ENCODE results near the gene GRAP2. TPM values are rescaled to one million over a fixed set of nuclear protein-coding genes. Genes with fewer than 3 reads are reported as not detected.

GRAP2 gene
- total and polyA plus RNA-seq, 2 experiments from 2014 or later = 0.42 TPM; not detected in 1

DNA sequence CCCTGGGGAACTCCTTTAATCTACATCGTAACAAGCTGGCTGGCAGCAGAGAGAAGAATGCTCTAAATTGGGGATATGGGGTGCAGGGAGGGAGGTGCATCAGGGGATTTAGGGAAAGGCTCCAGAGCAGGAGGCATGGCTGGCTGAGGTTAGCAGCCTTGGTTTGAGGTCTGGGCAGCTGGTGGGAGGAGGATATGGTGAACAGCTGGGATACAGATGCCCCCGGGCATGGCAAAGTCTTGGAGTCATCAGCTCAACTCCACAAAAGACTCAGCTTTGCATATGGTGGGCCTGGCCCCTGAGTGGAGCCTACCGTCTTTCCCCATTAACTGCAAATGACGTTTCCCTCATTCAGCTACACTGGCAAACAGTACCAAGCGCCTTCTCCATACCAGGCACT, 99.3 kb downstream of the GRAP2 start:
- no peaks in the 10 kb centered on the region for H3K9me2 ChIP-seq (ENCODE audit: insufficient read depth)
- H2AFZ ChIP-seq = no peak overlapping the region
- no peaks in the 10 kb centered on the region for H3K27me3 ChIP-seq (ENCODE audit: insufficient read depth)
- no peaks in the 10 kb centered on the region; the same call in 1 of the 2 replicates for H3K36me3 ChIP-seq (ENCODE audit: insufficient read depth)
- Mint-ChIP-seq H3K4me3 (no peak overlapping the region), H3K27ac (no peak overlapping the region), H3K27me3 (ENCODE audit: insufficient read depth, low read depth, poor library complexity) (peaks cover 13% of the 10 kb centered on the region), H3K4me1 (peaks cover 83% of the 10 kb centered on the region), H3K36me3 (ENCODE audit: low read depth) (peaks cover 20% of the 10 kb centered on the region), H3K9me3 (no peaks in the 10 kb centered on the region; the same call in 2 of the 3 replicates)
- no peak for DNase-seq (ENCODE audit: low spot score)
- H3K4me1 ChIP-seq (ENCODE audit: insufficient read depth) = peaks cover 81% of the 10 kb centered on the region
- TF ChIP-seq ZNF114 (CRISPR knock-in tag; IDR thresholded peaks at IDR 0.05) (no peak), EZH2phosphoT487 (IDR thresholded peaks at IDR 0.05; ENCODE audit: unreplicated experiment) (no peak), CREB1 (CRISPR knock-in tag; IDR thresholded peaks at IDR 0.05; ENCODE audit: low read depth) (no peak), NANOG (IDR thresholded peaks at IDR 0.05; ENCODE audit: borderline replicate concordance) (no peak), ZNF331 (CRISPR knock-in tag; IDR thresholded peaks at IDR 0.05; ENCODE audit: low read depth) (no peak), JUNB (IDR thresholded peaks at IDR 0.05; ENCODE audit: unreplicated experiment) (no peak), POLR2AphosphoS5 (IDR thresholded peaks at IDR 0.05; ENCODE audit: low read depth) (no peak), EZH2 (IDR thresholded peaks at IDR 0.05; ENCODE audit: low read depth, unreplicated experiment) (no peak)
- TF ChIP-seq, protein P1, sequence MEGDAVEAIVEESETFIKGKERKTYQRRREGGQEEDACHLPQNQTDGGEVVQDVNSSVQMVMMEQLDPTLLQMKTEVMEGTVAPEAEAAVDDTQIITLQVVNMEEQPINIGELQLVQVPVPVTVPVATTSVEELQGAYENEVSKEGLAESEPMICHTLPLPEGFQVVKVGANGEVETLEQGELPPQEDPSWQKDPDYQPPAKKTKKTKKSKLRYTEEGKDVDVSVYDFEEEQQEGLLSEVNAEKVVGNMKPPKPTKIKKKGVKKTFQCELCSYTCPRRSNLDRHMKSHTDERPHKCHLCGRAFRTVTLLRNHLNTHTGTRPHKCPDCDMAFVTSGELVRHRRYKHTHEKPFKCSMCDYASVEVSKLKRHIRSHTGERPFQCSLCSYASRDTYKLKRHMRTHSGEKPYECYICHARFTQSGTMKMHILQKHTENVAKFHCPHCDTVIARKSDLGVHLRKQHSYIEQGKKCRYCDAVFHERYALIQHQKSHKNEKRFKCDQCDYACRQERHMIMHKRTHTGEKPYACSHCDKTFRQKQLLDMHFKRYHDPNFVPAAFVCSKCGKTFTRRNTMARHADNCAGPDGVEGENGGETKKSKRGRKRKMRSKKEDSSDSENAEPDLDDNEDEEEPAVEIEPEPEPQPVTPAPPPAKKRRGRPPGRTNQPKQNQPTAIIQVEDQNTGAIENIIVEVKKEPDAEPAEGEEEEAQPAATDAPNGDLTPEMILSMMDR (conservative IDR thresholded peaks at IDR 0.05; ENCODE audit: low read depth in 2 of 2) = no peak
- TF ChIP-seq, protein P2, sequence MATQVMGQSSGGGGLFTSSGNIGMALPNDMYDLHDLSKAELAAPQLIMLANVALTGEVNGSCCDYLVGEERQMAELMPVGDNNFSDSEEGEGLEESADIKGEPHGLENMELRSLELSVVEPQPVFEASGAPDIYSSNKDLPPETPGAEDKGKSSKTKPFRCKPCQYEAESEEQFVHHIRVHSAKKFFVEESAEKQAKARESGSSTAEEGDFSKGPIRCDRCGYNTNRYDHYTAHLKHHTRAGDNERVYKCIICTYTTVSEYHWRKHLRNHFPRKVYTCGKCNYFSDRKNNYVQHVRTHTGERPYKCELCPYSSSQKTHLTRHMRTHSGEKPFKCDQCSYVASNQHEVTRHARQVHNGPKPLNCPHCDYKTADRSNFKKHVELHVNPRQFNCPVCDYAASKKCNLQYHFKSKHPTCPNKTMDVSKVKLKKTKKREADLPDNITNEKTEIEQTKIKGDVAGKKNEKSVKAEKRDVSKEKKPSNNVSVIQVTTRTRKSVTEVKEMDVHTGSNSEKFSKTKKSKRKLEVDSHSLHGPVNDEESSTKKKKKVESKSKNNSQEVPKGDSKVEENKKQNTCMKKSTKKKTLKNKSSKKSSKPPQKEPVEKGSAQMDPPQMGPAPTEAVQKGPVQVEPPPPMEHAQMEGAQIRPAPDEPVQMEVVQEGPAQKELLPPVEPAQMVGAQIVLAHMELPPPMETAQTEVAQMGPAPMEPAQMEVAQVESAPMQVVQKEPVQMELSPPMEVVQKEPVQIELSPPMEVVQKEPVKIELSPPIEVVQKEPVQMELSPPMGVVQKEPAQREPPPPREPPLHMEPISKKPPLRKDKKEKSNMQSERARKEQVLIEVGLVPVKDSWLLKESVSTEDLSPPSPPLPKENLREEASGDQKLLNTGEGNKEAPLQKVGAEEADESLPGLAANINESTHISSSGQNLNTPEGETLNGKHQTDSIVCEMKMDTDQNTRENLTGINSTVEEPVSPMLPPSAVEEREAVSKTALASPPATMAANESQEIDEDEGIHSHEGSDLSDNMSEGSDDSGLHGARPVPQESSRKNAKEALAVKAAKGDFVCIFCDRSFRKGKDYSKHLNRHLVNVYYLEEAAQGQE (IDR thresholded peaks at IDR 0.05; ENCODE audit: unreplicated experiment) = no peak
- TF ChIP-seq, protein P3, sequence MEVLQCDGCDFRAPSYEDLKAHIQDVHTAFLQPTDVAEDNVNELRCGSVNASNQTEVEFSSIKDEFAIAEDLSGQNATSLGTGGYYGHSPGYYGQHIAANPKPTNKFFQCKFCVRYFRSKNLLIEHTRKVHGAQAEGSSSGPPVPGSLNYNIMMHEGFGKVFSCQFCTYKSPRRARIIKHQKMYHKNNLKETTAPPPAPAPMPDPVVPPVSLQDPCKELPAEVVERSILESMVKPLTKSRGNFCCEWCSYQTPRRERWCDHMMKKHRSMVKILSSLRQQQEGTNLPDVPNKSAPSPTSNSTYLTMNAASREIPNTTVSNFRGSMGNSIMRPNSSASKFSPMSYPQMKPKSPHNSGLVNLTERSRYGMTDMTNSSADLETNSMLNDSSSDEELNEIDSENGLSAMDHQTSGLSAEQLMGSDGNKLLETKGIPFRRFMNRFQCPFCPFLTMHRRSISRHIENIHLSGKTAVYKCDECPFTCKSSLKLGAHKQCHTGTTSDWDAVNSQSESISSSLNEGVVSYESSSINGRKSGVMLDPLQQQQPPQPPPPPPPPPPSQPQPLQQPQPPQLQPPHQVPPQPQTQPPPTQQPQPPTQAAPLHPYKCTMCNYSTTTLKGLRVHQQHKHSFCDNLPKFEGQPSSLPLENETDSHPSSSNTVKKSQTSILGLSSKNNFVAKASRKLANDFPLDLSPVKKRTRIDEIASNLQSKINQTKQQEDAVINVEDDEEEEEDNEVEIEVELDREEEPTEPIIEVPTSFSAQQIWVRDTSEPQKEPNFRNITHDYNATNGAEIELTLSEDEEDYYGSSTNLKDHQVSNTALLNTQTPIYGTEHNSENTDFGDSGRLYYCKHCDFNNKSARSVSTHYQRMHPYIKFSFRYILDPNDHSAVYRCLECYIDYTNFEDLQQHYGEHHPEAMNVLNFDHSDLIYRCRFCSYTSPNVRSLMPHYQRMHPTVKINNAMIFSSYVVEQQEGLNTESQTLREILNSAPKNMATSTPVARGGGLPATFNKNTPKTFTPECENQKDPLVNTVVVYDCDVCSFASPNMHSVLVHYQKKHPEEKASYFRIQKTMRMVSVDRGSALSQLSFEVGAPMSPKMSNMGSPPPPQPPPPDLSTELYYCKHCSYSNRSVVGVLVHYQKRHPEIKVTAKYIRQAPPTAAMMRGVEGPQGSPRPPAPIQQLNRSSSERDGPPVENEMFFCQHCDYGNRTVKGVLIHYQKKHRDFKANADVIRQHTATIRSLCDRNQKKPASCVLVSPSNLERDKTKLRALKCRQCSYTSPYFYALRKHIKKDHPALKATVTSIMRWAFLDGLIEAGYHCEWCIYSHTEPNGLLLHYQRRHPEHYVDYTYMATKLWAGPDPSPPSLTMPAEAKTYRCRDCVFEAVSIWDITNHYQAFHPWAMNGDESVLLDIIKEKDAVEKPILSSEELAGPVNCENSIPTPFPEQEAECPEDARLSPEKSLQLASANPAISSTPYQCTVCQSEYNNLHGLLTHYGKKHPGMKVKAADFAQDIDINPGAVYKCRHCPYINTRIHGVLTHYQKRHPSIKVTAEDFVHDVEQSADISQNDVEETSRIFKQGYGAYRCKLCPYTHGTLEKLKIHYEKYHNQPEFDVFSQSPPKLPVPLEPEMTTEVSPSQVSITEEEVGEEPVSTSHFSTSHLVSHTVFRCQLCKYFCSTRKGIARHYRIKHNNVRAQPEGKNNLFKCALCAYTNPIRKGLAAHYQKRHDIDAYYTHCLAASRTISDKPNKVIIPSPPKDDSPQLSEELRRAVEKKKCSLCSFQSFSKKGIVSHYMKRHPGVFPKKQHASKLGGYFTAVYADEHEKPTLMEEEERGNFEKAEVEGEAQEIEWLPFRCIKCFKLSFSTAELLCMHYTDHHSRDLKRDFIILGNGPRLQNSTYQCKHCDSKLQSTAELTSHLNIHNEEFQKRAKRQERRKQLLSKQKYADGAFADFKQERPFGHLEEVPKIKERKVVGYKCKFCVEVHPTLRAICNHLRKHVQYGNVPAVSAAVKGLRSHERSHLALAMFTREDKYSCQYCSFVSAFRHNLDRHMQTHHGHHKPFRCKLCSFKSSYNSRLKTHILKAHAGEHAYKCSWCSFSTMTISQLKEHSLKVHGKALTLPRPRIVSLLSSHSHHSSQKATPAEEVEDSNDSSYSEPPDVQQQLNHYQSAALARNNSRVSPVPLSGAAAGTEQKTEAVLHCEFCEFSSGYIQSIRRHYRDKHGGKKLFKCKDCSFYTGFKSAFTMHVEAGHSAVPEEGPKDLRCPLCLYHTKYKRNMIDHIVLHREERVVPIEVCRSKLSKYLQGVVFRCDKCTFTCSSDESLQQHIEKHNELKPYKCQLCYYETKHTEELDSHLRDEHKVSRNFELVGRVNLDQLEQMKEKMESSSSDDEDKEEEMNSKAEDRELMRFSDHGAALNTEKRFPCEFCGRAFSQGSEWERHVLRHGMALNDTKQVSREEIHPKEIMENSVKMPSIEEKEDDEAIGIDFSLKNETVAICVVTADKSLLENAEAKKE (CRISPR knock-in tag; IDR thresholded peaks at IDR 0.05) = no peak
- TF ChIP-seq, protein P4, sequence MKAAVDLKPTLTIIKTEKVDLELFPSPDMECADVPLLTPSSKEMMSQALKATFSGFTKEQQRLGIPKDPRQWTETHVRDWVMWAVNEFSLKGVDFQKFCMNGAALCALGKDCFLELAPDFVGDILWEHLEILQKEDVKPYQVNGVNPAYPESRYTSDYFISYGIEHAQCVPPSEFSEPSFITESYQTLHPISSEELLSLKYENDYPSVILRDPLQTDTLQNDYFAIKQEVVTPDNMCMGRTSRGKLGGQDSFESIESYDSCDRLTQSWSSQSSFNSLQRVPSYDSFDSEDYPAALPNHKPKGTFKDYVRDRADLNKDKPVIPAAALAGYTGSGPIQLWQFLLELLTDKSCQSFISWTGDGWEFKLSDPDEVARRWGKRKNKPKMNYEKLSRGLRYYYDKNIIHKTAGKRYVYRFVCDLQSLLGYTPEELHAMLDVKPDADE (IDR thresholded peaks at IDR 0.05) = no peak
- peaks cover 14% of the 10 kb centered on the region for H4K20me1 ChIP-seq (replicated peaks; ENCODE audit: insufficient read depth)
- peaks cover 84% of the 10 kb centered on the region for H3K79me2 ChIP-seq (replicated peaks; ENCODE audit: insufficient read depth)
- peaks cover 17% of the 10 kb centered on the region for H3F3A ChIP-seq (replicated peaks; ENCODE audit: low read depth)
- no peak overlapping the region for H3K4me3 ChIP-seq
- peak overlapping the region; percentile 96; the same call in 1 of the 2 replicates for H3K4me2 ChIP-seq
- H3K27ac ChIP-seq (ENCODE audit: low read depth) = no peak overlapping the region
- no peak for ATAC-seq
